H9 (cell line): ENCODE results near the gene EML2. TPM values are rescaled to one million over a fixed set of nuclear protein-coding genes. Genes with fewer than 3 reads are reported as not detected.

Experiments
- DNase-seq: peaks from one replicate; pipeline ENCODE4 v3.0.0-alpha.2; 2017
- H2AFZ ChIP-seq: one replicate; pipeline ENCODE4 v1.6.1; 2013; ENCODE audit warnings: mild to moderate bottlenecking, low read length, control low read depth, moderate library complexity
- H2AK5ac ChIP-seq: 2 replicates; pipeline ENCODE4 v1.6.1; 2013; ENCODE audit warnings: low read length, control low read depth, mixed read lengths; ENCODE audit not compliant: insufficient read length
- H2BK120ac ChIP-seq: one replicate; pipeline ENCODE4 v1.6.1; 2013; ENCODE audit warnings: low read depth, mild to moderate bottlenecking, low read length, control low read depth, inconsistent platforms; ENCODE audit not compliant: poor library complexity, severe bottlenecking
- H2BK12ac ChIP-seq: 2 replicates; pipeline ENCODE4 v1.6.1; 2013; ENCODE audit warnings: low read length, control low read depth, mixed read lengths, low read depth; ENCODE audit not compliant: insufficient read length
- H2BK15ac ChIP-seq: 2 replicates; pipeline ENCODE4 v1.6.1; 2013; ENCODE audit warnings: low read depth, low read length, control low read depth
- H2BK20ac ChIP-seq: one replicate; pipeline ENCODE4 v1.6.1; 2013; ENCODE audit warnings: low read depth, mild to moderate bottlenecking, low read length, control low read depth, inconsistent platforms; ENCODE audit not compliant: poor library complexity, severe bottlenecking
- H2BK5ac ChIP-seq: 2 replicates; pipeline ENCODE4 v1.6.1; 2013; ENCODE audit warnings: low read length, control low read depth, mixed read lengths; ENCODE audit not compliant: insufficient read length
- H3K14ac ChIP-seq: 2 replicates; pipeline ENCODE4 v1.6.1; 2013; ENCODE audit warnings: low read length, control low read depth; ENCODE audit not compliant: insufficient read depth
- H3K18ac ChIP-seq: 2 replicates; pipeline ENCODE4 v1.6.1; 2013; ENCODE audit warnings: low read depth, mild to moderate bottlenecking, mixed read lengths, low read length, control low read depth; ENCODE audit not compliant: insufficient read length
- H3K23ac ChIP-seq: 2 replicates; pipeline ENCODE4 v1.6.1; 2013; ENCODE audit warnings: low read length, control low read depth, mixed read lengths, low read depth; ENCODE audit not compliant: insufficient read length
- H3K23me2 ChIP-seq: 2 replicates; pipeline ENCODE4 v1.6.1; 2013; ENCODE audit warnings: low read depth, mild to moderate bottlenecking, mixed read lengths, low read length, control low read depth; ENCODE audit not compliant: insufficient read length, poor library complexity, severe bottlenecking
- H3K27ac ChIP-seq: 2 replicates; pipeline ENCODE4 v1.5.1; 2013; ENCODE audit warnings: low read length, control low read depth, mixed read lengths, low read depth; ENCODE audit not compliant: insufficient read length
- H3K27me3 ChIP-seq: 2 replicates; pipeline ENCODE4 v1.6.1; 2013; ENCODE audit warnings: low read length, control low read depth, inconsistent platforms; ENCODE audit not compliant: insufficient read depth
- H3K4ac ChIP-seq: 2 replicates; pipeline ENCODE4 v1.6.1; 2013; ENCODE audit warnings: low read depth, mild to moderate bottlenecking, control low read depth, inconsistent platforms, low read length, moderate library complexity
- H3K4me1 ChIP-seq: 2 replicates; pipeline ENCODE4 v1.6.1; 2013; ENCODE audit warnings: low read length, control low read depth, inconsistent platforms; ENCODE audit not compliant: insufficient read depth
- H3K4me2 ChIP-seq: 2 replicates; pipeline ENCODE4 v1.6.1; 2013; ENCODE audit warnings: low read length, control low read depth, mixed read lengths; ENCODE audit not compliant: insufficient read length, insufficient read depth
- H3K56ac ChIP-seq: 2 replicates; pipeline ENCODE4 v1.6.1; 2013; ENCODE audit warnings: low read depth, mild to moderate bottlenecking, mixed read lengths, low read length, control low read depth; ENCODE audit not compliant: insufficient read length
- H3K79me1 ChIP-seq: 2 replicates; pipeline ENCODE4 v1.6.1; 2013; ENCODE audit warnings: low read depth, mild to moderate bottlenecking, moderate library complexity, low read length, control low read depth, inconsistent platforms; ENCODE audit not compliant: insufficient read depth, poor library complexity, severe bottlenecking
- H3K79me2 ChIP-seq: 2 replicates; pipeline ENCODE4 v1.6.1; 2013; ENCODE audit warnings: low read length, control low read depth, inconsistent platforms; ENCODE audit not compliant: insufficient read depth
- H3K9ac ChIP-seq: 2 replicates; pipeline ENCODE4 v1.6.1; 2013; ENCODE audit warnings: low read length, control low read depth, mixed read lengths; ENCODE audit not compliant: insufficient read length; ENCODE audit errors: extremely low read depth
- H3K9me3 ChIP-seq: one replicate; pipeline ENCODE4 v1.6.1; 2013; ENCODE audit warnings: low read depth, low read length, inconsistent platforms; ENCODE audit not compliant: control insufficient read depth
- H3T11ph ChIP-seq: one replicate; pipeline ENCODE4 v1.6.1; 2013; ENCODE audit warnings: mild to moderate bottlenecking, low read length, control low read depth, inconsistent platforms
- H4K20me1 ChIP-seq: one replicate; pipeline ENCODE4 v1.6.1; 2013; ENCODE audit not compliant: control insufficient read depth, insufficient read length, insufficient read depth
- H4K5ac ChIP-seq: 2 replicates; pipeline ENCODE4 v1.6.1; 2013; ENCODE audit warnings: low read depth, mild to moderate bottlenecking, mixed read lengths, low read length, control low read depth; ENCODE audit not compliant: insufficient read length
- H4K8ac ChIP-seq: replicated peaks from 2 replicates; pipeline ENCODE4 v1.6.1; 2013; ENCODE audit warnings: low read length, control low read depth, mixed read lengths, low read depth; ENCODE audit not compliant: insufficient read length
- H4K91ac ChIP-seq: 2 replicates; pipeline ENCODE4 v1.6.1; 2013; ENCODE audit warnings: low read depth, mild to moderate bottlenecking, moderate library complexity, mixed read lengths, low read length, control low read depth; ENCODE audit not compliant: insufficient read length
- H3K27ac Mint-ChIP-seq, 3 experiments: 2 replicates in 2 of 3; 3 replicates in 1 of 3; pipeline ENCODE4 v1.8.0; 2020 to 2021; ENCODE audit warnings: mixed read lengths in 3 of 3, mild to moderate bottlenecking in 1 of 3, moderate library complexity in 1 of 3
- H3K27me3 Mint-ChIP-seq: 2 replicates; pipeline ENCODE4 v1.8.0; 2021; ENCODE audit warnings: low read depth, mild to moderate bottlenecking, moderate library complexity, mixed read lengths
- H3K36me3 Mint-ChIP-seq, 3 experiments: 2 replicates in 2 of 3; 3 replicates in 1 of 3; pipeline ENCODE4 v1.8.0; 2020 to 2021; ENCODE audit warnings: low read depth in 3 of 3, mixed read lengths in 3 of 3; ENCODE audit not compliant: insufficient read depth in 1 of 3
- H3K4me1 Mint-ChIP-seq, 2 experiments: 2 replicates each; pipeline ENCODE4 v1.8.0; 2020; ENCODE audit warnings: mixed read lengths in 2 of 2
- H3K4me3 Mint-ChIP-seq, 2 experiments: 2 replicates in 1 of 2; 3 replicates in 1 of 2; pipeline ENCODE4 v1.8.0; 2020 to 2021; ENCODE audit warnings: mild to moderate bottlenecking in 2 of 2, mixed read lengths in 2 of 2, moderate library complexity in 1 of 2
- H3K9me3 Mint-ChIP-seq, 2 experiments: 2 replicates in 1 of 2; 3 replicates in 1 of 2; pipeline ENCODE4 v1.8.0; 2020; ENCODE audit warnings: mild to moderate bottlenecking in 2 of 2, mixed read lengths in 2 of 2, moderate library complexity in 1 of 2
- WGBS: extraction: QIAGEN DNeasy Blood & Tissue Kit; methylation state at CpG from one replicate; pipeline ENCODE4 v1.1.7; 2013; ENCODE audit warnings: missing lambda C conversion rate, low lambda C conversion rate, mixed read lengths; ENCODE audit not compliant: insufficient read length; ENCODE audit errors: extremely low coverage; 5-methylcytosine and 5-hydroxymethylcytosine counted together
- total RNA-seq: library from RNA; stranded (reverse); gene quantifications from 2 replicates; pipeline ENCODE4 v1.2.1, GENCODE V29; 2021
- TF ChIP-seq, protein P1 (sequence below): fragments of 200-600 bp; sonication (generic); conservative IDR thresholded peaks from 3 replicates; pipeline ENCODE4 v1.8.0; 2021; ENCODE audit warnings: antibody characterized with exemption, mild to moderate bottlenecking

The EML2 gene
- total RNA-seq, 1 experiment from 2014 or later: 22.6 TPM

DNA sequence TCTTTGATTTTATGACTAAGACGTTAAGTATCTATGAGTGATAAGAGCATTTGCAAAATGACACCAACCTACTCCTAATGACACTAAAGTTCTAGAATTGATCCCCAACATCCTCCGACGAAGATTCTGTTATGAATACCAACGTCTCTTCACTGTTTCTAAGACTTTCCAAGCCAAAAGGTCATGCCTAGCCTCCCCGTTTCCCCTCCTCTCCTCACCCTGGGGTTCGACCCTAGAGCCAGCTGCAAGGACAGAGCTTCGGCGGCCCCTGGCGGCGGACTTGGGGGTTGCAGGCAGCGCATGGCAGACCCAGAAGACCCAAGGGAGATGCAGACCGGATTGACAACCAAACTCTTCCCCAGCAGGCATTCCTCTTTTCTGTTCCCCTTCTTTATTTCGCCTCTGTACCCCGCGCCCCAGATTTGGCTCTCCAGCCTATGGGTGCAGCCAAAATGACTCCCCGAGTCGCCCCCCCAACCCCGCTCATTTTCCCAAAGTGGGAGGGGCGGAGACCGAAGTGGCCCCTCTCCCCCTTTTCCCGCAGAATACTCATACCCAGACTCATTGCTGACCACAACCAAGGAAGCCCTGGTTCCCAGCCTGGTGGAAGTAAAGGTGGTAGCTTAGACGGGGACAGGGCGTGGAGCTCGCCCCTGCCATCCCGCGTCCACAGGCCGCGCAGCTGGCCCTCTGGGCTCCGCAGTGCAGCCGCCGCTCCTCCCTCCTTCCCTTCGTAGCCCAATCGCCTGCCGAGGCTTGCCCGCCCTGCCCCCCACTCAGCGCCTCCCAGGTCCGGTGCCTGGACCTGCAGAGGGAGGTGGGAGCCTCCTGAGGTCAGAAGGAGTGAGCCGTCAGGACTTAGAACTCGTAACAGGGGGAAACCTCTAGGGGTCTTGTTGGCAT lies 4.1 kb upstream of the EML2 start:
- Histone ChIP-seq H3K79me1 (no peaks in the 10 kb centered on the region), H2BK120ac (no peak overlapping the region), H3K9me3 (no peaks in the 10 kb centered on the region), H3K4me1 (peaks cover 3% of the 10 kb centered on the region; the same call in 1 of the 2 replicates), H3T11ph (no peak overlapping the region), H3K79me2 (no peaks in the 10 kb centered on the region), H4K91ac (no peak overlapping the region), H3K56ac (no peak overlapping the region), H3K23me2 (peaks cover 20% of the 10 kb centered on the region), H2BK15ac (no peak overlapping the region), H4K20me1 (no peaks in the 10 kb centered on the region), H3K4me2 (peak overlapping the region; percentile 60), H3K27ac (no peak overlapping the region), H3K23ac (no peak overlapping the region), H2BK12ac (no peak overlapping the region), H3K14ac (no peak overlapping the region), H3K27me3 (no peaks in the 10 kb centered on the region), H3K4ac (no peak overlapping the region), H4K5ac (no peak overlapping the region), H3K9ac (no peak overlapping the region), H3K18ac (no peak overlapping the region), H2BK20ac (no peak overlapping the region), H2AK5ac (no peak overlapping the region), H2BK5ac (no peak overlapping the region), H4K8ac (no peak overlapping the region), H2AFZ (no peak overlapping the region)
- no CpG with 5 or more reads among the region's 39 CpGs for WGBS
- TF ChIP-seq, protein P1, sequence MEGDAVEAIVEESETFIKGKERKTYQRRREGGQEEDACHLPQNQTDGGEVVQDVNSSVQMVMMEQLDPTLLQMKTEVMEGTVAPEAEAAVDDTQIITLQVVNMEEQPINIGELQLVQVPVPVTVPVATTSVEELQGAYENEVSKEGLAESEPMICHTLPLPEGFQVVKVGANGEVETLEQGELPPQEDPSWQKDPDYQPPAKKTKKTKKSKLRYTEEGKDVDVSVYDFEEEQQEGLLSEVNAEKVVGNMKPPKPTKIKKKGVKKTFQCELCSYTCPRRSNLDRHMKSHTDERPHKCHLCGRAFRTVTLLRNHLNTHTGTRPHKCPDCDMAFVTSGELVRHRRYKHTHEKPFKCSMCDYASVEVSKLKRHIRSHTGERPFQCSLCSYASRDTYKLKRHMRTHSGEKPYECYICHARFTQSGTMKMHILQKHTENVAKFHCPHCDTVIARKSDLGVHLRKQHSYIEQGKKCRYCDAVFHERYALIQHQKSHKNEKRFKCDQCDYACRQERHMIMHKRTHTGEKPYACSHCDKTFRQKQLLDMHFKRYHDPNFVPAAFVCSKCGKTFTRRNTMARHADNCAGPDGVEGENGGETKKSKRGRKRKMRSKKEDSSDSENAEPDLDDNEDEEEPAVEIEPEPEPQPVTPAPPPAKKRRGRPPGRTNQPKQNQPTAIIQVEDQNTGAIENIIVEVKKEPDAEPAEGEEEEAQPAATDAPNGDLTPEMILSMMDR: peak; percentile 99
- no peaks in the 10 kb centered on the region; a peak in 1 of 7 replicates for H3K36me3 Mint-ChIP-seq
- peak overlapping the region; percentile 77 to 92 for H3K4me3 Mint-ChIP-seq
- peaks cover 3 to 6% of the 10 kb centered on the region in 2 experiments; a peak in 3 of 5 replicates for H3K9me3 Mint-ChIP-seq
- H3K27ac Mint-ChIP-seq: peak overlapping the region in 1 of 3 experiments; percentile 74; a peak in 1 of 7 replicates
- peak; percentile 95 for DNase-seq
- H3K27me3 Mint-ChIP-seq: peaks cover 12% of the 10 kb centered on the region
- H3K4me1 Mint-ChIP-seq: peaks cover 34 to 46% of the 10 kb centered on the region in 2 experiments
